NCI-H1694 (cell line): ENCODE results near the gene MYH11.
"Not testable (repeated sequence)": the region's sequence is repeated elsewhere in the genome, so short reads cannot be mapped to it uniquely, and the experiment has no call there.

Experiments
- DNase-seq: peaks from one replicate; lab custom pipeline; 2025; lab: John Stamatoyannopoulos, UW

The MYH11 gene

DNA sequence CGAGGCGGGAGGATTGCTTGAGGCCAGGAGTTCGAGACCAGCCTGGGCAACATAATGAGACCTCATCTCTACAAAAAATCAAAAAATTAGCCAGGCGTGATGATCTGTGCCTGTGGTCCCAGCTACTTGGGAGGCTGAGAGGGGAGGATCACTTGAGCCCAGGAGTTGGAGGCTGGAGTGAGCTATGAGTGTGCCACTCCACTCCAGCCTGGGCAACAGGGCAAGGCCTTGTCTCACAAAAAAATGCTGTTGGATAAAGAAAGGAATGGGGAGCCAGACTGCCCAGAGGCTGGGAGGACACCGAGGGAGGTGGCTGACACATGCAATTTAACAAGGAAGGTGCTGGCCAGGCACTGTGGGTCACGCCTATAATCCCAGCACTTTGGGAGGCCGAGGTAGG is 47.5 kb downstream of the MYH11 start:
- not testable (repeated sequence) for DNase-seq

DNA sequence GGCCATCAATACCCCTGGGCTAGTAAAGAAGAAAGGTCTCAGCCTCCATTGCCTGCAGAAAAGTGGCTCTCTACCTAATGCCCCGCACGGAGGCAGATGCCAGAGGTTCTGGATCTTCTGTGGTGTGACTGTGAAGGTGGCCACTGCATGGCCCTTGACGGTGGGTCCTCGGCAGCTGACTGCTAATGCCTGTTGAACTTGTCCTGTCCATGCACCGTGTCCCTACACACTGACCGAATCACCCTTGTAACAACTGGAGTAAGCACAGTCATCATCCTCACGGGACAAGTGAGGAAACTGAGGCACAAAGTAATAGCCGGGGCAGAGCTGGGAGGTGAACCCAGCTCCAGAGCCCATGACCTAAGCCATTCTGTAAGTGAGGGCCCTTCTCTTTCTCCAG is 48.8 kb downstream of the MYH11 start:
- no peak for DNase-seq

DNA sequence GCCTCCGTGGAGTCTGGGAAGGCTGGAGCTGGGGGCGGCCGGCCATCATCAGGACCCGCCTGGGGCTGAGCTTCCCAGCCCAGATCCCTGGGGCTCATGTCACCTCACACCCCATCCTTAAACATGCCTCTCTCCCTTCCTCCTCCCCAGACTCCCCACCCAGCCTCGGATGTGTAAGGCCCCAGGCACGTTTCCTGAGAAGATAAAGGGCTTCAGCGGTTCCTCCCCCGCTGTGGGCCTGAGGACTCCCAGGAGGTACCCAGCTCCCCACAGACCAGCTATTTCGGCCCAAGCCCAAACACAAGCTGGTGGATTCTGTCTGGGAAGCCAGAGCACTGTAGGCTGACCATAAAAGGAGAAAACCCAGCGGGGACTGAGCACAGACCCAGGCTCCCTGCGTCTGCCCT is 49.2 kb downstream of the MYH11 start:
- no peak for DNase-seq

DNA sequence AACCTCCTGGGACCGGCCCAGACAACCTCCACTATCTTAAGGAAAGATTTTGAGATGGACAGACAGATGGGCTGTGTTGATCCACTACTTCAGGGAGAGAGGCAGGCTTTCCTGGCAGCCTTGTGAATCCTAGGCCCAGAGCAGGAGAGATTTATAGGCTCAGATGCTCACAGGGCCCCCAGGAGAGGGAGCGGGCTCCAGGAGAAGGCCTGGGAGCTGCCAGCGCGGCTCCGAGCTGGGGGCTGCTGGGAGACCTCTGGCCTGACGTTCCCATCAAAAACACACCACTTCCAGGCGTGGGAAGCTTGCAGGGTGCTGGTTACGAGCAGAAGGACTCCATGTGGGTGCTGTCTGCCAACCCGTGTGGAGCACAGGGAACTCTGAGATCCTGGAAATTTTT is 53.2 kb downstream of the MYH11 start:
- DNase-seq: no peak

DNA sequence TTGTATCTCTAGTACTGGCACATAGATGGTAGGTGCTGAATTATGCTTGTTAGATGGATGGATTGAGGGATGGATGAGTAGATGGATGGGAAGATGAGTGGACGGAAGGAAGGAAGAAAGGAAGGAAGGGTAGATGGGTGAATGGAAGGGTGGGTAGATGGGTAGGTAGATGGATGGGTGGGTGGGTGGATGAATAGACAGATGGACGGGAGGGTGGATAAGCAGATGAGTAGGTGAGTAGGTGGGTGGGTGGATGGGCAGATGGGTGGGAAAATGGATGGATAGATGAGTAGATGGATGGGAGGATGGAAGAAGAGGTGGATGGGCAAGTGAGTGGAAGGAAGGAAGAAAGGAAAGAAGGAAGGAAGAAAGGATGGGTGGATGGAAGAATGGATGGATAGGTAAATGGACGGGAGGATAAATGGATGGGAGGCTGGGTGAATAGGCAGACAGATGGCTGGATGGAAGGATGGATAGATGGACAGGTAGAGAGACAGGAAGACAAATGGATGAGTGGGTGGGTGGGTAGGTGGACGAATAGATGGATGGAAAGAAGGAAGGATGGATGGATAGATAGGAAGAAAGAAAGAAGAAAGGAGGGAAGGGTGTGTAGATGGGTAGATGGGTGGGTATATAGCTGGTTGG is 56.9 kb downstream of the MYH11 start:
- DNase-seq: no peak

DNA sequence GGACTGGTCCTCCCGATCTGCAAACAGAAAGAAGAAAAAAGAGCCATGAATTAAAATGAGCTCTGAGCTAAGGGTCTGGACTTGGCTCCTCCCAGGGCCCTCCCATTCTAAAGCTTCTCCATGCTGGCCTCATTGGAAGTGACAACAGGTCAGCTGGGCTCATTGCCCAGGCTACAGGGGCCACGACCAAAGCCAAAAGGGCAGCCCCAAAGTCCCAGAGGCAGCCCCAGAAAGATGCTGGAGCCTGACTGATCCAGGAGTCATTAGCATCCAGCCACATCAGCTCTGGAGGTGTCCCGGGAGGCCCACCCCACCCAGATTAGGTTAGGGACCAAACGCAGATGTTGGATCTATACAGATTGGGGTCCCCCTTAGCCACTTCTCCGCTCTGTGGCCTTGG is 58.2 kb downstream of the MYH11 start:
- no peak for DNase-seq

DNA sequence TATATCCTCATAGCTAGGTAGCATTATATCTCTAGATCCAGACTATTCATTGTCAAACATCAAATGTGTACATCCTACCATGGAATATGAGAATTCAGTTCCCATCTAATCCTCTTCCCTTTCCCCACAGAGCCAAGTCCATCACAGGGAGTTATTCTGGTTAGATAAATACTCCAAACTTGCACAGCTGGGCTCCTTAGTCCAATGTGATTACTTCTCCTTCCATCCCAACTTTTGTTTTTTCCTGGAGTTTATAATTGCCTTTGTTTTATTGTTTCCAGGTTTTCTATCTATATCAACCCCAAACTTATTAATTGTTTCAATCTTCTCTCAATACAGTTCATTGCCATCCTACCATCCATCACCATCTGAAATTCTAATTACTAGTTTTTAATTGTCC is 59.9 kb downstream of the MYH11 start:
- no peak for DNase-seq

DNA sequence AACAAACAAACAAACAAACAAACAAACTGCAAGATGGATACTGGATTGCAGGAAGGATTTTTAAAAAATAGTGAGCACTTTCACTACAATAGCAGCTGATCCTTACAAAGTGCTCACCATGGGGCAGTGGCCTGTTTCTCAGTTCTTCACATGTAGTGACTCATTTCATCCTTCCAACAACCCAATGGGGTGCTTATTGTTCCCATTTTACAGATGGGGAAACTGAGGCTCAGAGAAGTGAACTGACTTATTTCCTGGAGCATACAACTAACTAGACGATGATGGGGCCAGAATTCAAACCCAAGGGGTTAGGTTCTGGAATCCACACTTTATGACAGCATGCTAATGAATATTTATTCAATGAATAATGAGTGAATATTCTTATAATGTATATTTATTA is 61.2 kb downstream of the MYH11 start:
- no peak for DNase-seq

DNA sequence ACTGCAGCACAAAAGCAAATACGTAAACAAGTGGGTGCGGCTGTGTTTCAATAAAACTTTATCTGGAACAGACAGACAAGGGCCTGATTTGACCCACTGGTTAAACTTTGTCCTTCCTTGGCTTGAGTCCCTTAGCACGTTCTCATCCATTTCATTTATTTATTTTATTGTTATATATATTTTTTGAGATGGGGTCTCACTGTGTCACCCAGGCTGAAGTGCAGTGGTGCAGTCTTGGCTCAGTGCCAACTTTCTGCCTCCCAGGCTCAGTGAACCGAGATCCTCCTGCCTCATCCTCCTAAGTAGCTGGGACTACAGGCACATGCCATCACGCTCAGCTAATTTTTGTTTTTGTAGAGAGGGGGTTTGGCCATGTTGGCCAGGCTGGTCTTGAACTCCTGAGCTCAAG is 64.3 kb downstream of the MYH11 start:
- DNase-seq: no peak

DNA sequence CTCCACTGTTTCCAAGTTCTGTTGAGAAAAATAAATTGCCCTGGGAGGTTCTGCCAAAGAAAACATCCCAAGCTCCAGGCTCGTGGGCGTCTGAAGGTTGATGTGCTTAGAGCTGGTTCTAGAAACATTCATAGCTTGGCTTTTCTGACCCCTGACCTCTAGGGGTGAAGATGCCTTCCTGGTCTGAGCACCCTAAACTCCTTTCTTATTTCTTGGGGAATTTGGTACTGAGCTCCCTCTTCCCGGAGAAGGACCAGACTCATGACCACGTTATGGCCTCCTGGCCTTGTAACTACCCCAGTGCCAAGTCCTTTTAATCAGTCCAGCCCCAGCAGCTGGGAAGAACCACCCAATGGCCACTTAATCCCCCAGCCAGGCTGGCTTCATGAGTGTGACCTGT is 66.4 kb downstream of the MYH11 start:
- DNase-seq: no peak

DNA sequence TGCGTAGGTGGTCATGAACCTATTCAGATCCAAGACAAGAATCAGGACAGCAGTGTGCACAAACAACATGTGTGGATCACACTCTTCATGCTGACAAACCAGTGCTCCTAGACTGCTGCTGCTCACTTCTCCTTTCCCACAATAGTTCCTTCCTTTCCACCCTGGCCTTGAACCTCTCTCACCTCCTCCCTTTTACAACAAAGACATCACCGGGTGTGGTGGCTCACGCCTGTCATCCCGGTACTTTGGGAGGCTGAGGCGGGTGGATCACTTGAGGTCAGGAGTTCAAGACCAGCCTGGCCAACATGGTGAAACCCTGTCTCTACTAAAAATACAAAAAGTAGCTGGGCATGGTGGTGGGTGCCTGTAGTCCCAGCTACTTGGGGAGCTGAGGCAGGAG is 67.0 kb downstream of the MYH11 start:
- DNase-seq: not testable (repeated sequence)

DNA sequence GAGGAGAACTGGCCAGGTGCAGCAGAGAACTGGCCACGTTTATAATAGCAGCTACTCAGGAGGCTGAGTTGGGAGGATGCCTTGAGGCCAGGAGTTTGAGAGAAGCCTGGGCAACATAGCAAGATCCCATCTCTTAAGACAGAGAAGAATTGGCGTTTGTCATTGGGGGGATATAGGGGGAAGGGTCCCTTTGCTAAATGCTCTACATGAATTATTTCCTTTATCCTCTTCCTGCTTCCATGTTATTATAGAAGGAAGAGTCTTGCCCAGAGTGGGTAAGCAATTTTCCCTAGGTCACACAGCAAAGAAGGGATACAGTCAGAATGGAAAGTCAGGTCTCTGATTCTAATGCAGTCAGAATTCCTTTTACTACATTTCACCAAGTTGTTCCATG is 68.0 kb downstream of the MYH11 start:
- no peak for DNase-seq

DNA sequence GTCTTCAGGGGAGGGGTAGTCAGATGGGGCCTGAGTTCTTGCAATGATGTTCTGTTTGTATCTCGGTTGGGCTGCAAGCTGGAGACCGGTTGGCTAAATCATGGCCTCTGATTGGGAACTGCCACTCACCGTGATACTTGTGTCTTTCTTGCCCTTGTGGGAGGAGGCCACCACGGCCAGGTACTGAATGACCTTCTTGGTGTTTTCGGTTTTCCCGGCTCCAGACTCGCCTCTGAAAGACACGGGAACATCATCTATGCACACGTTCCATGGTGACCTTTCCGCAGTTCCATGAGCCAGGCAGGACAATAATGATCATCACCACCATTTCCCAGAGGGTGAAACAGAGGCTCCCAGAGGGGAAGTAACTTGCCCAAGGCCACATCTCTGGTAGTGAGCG is 70.3 kb downstream of the MYH11 start:
- no peak for DNase-seq

DNA sequence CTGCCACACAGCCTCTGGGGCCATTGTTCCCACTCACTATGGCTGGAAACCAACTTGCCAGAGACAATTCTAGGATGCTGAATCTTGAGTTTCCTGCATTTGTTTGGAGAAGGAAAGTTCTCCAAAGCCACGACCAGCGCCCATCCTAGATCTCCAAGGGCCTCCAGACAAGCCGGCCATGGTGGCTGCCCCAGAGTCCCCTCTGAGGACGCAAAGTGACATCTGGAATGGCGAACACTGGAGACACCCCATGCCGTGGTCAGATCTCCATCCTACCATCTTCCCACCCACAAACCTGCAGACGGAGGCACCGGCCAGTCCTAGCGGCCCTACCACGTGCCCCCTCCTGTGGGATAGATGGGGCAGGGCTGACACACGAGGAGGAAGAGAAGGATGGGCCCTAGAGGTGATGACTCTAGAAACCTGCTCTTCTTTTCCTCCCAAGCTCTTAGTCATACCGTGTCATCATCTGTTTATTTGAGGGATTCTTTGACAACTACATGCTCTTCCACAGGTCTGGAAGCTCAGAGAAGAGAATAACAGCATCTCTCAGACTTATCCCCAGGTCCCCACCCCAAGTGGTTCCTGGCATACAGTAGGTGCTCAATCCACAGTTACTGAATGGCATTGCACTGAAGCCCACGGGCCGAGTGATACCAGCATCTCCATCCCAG is 71.3 kb downstream of the MYH11 start:
- DNase-seq: no peak

DNA sequence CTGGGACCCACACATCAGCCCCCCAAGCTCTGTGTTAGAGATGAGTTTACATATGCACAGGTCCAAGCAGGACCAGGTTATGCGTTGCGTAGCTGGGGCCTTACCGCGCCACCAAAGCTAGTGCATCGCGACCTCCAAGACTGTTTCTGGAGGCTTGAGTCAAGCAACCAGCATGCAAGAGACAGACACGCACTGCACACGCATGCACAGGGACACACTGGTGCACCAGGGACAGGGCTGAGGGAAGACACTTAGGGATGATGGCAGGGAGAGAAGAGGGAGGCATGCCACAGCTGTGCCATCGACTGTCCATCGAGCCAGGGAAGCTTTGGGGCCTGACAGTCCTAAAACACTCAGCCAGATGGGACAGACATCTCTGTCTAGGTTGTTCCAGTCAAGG is 72.8 kb downstream of the MYH11 start:
- no peak for DNase-seq

DNA sequence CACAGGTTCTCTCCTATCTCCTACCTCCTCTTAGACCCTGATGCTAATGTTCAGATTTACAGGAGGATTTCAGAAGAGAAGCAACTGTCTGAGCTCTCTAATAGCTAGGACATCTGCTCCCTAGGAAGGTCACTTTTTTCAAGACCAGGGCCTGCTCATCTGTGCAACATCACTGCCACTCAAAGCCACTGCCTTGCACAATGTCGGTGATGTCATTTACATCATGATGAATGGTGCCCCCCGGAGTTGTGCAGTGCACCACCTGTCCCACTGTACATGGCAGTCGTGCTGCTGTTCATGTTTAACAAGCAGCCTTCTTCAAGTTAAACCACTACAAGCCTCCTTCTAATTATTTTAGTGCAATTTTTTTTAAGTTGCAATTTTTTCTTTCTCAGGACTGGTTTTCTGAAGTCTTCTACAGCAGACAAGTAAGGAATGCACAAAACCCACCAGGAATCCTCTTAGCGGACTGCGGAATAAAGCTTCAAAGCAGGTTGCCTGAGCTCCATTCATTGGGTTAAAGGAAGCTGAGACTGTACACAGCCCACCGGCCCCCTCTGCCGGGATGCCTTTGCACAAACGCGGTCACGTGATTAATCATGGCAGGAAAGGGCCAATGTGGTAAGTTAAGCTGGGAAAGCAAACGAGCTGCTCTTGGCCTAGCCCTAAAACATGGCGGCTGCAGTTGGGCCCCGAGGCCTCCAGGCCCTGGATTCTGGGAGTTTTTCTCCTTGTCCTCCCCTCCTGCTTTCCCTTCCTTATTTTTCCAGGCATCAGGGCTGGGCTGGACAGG is 74.1 kb downstream of the MYH11 start:
- no peak for DNase-seq

DNA sequence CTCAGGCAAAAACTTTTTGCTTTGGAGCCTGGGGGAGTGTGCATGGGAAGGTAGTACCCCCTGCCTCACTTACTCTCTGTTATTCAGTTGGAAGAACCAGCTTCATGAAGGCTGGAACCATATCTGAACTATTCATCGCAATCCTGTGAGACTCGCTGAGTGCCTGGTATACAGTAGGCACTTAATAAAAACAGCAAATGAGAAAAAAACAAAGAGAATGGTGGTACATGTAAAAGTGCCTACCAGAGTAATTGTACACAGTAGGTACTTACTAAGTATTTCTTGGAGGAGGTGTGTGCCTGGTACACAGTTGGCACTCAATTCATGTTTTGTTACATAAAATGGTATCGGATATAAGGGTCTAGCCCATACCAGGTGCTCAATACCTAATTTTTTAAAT is 75.2 kb downstream of the MYH11 start:
- DNase-seq: no peak

DNA sequence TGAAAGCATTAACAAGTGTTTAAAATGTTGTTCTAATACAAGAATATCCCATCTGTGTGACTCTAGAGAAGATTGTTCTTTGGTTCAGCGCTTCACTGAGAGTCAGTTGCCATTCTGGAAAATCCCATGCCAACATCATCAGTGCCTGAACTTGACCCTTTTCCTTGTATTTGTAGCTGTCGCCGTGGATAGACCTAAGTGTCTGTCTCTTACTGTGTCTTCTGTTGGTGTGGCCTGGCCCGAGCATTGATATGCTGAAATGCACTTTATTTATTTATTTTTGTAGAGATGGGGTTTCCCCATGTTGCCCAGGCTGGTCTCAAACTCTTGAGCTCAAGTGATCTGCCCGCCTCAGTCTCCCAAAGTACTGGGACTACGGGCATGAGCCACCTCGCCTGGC is 76.0 kb downstream of the MYH11 start:
- DNase-seq: no peak

DNA sequence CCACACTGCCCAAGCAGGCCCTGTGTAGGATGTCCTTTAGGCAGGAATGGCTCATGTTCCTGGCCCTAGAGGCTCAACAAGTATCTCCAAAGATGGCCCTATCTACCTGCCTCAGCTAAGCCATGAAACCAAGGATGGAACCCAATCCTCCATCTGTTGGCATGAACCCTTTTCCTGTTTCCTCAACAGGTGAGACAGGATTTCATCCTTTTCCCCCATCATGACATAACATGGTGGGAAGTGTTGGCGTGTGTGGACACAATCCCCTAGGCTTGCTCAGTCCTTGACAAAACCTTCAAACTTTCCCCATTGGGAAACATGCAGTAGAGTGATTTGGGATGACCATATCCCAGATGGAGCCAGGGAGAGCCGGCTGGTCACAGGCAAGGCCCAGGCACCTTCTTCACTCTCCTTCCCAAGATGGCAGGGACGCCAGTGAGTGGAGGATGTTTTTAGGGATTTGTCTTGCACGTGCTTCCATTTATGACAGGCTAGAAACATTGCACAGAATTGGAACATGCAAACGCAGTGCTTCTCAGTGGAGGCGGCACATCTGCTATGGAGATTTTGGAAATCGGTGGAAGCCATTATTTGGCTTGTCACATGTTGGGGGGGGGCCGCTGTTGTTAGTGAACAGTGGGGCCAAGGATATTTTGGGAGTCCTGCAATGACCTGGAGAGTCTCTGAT is 77.0 kb downstream of the MYH11 start:
- no peak for DNase-seq

DNA sequence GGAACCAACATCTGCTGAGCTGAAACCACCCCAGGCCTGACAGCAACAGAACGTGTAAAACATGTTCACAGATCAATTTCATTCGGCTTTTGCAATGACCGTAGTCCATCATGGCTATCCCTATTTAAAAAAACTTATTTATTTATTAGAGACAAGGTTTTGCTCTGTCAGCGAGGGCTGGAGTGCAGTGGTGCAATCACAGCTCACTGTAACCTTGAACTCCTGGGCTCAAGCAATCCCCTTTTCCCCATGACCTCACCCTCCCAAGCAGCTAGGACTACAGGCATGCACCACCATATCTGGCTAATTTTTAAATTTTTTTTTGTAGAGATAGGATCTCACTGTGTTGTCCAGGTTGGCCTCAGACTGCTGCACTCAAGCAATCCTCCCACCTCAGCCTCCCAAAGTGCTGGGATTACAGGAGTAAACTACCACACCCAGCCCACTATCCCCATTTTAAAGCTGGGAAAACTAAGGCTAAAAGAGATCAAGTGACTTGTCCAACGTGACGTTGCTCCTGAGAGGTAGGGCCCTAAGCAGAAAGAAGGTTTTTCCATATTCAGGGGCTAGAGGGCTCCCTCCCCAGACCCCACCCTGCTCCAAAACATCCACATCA is 77.7 kb downstream of the MYH11 start:
- DNase-seq: no peak

DNA sequence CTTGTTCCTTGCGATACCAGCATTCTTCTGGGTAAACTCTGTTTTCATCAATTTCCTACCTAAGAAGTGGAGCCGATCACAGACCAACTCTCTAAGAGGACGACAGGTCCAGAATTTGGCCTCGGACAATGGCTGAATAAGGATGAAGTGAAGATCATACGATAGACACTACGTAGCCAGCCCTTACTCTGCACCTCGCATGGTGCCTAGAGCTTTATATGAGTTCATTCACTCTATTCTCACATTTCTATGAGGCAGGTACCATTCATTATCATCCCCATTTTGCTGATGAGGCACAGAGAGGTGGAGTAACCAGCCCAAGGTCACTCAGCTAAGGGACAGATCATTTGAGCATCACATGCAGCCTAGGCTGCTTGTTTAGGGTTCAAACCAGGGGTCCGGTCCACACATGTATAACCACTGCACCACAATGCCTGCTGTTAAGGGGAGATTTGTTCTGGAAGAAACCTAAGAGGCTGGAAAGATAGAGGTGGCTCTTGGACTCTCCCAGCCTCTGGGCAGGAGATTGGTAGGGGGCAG is 78.6 kb downstream of the MYH11 start:
- DNase-seq: no peak
